H1 (cell line): ENCODE results near the gene DGCR6L. TPM values are rescaled to one million over a fixed set of nuclear protein-coding genes. Genes with fewer than 3 reads are reported as not detected.

Experiments used
- CTCF ChIA-PET: fragments of 300-600 bp; sonication (Branson Sonifier 250); formaldehyde crosslinking; loops from one replicate; lab custom pipeline; 2021; ENCODE audit not compliant: partially characterized antibody; lab: Charles Lee
- POLR2A ChIA-PET: fragments of 300-600 bp; sonication (Branson Sonifier 250); formaldehyde crosslinking; loops from one replicate; lab custom pipeline; 2021; ENCODE audit warnings: inconsistent platforms; ENCODE audit not compliant: partially characterized antibody; lab: Charles Lee
- DNase-seq, 2 experiments: peaks; one replicate each; pipeline versions ENCODE4 v3.0.0 to v3.0.0-alpha.2; 2010 to 2022; ENCODE audit warnings: low spot score in 2 of 2, low read depth in 1 of 2, mixed read lengths in 1 of 2
- FAIRE-seq: peaks from 2 replicates; lab custom pipeline; 2011; peaks lifted over from hg19 to GRCh38; lab: Jason Lieb, UNC
- H2AFZ ChIP-seq: 2 replicates; pipeline ENCODE4 v1.8.1; 2012; ENCODE audit warnings: low read length, inconsistent platforms
- H2AK5ac ChIP-seq: 2 replicates; pipeline ENCODE4 v1.6.1; 2013; ENCODE audit warnings: low read depth, low read length
- H2BK120ac ChIP-seq: replicated peaks from 2 replicates; pipeline ENCODE3; 2013; ENCODE audit warnings: low read depth, low read length, inconsistent platforms
- H2BK12ac ChIP-seq: 2 replicates; pipeline ENCODE4 v1.6.1; 2013; ENCODE audit warnings: low read depth, low read length
- H2BK15ac ChIP-seq: 2 replicates; pipeline ENCODE4 v1.6.1; 2013; ENCODE audit warnings: low read length
- H2BK20ac ChIP-seq: 2 replicates; pipeline ENCODE4 v1.6.1; 2013; ENCODE audit warnings: low read length
- H2BK5ac ChIP-seq: 2 replicates; pipeline ENCODE4 v1.6.1; 2013; ENCODE audit warnings: low read depth, low read length
- H3K14ac ChIP-seq: 2 replicates; pipeline ENCODE4 v1.6.1; 2013; ENCODE audit warnings: inconsistent platforms; ENCODE audit not compliant: insufficient read length
- H3K18ac ChIP-seq: 2 replicates; pipeline ENCODE4 v1.6.1; 2013; ENCODE audit warnings: low read length; ENCODE audit errors: extremely low read depth
- H3K23ac ChIP-seq: 2 replicates; pipeline ENCODE4 v1.6.1; 2013; ENCODE audit warnings: inconsistent platforms; ENCODE audit not compliant: insufficient read length
- H3K23me2 ChIP-seq: 2 replicates; pipeline ENCODE4 v1.6.1; 2013; ENCODE audit warnings: low read depth, low read length
- H3K27ac ChIP-seq: 2 replicates; pipeline ENCODE4 v1.6.1; 2011; ENCODE audit warnings: low read depth, low read length, inconsistent platforms
- H3K27me3 ChIP-seq, 4 experiments: replicated peaks in 1 of 4; 1 replicate in 1 of 4; 2 replicates in 3 of 4; pipeline versions ENCODE4 v1.6.1 to v1.8.1; 2011 to 2013; ENCODE audit warnings: low read length in 3 of 4, mild to moderate bottlenecking in 3 of 4, inconsistent platforms in 2 of 4, mixed read lengths in 2 of 4, moderate library complexity in 1 of 4; ENCODE audit not compliant: control insufficient read depth in 3 of 4, insufficient read depth in 3 of 4; ENCODE audit errors: extremely low read depth in 1 of 4
- H3K36me3 ChIP-seq, 4 experiments: 2 replicates each; pipeline versions ENCODE4 v1.6.1 to v1.8.1; 2011 to 2013; ENCODE audit warnings: mild to moderate bottlenecking in 4 of 4, low read length in 3 of 4, moderate library complexity in 2 of 4, control low read depth in 1 of 4, inconsistent platforms in 1 of 4; ENCODE audit not compliant: insufficient read depth in 4 of 4, control insufficient read depth in 2 of 4
- H3K4ac ChIP-seq: replicated peaks from 2 replicates; pipeline ENCODE3; 2013; ENCODE audit warnings: low read length, low read depth, mixed read lengths, inconsistent platforms; ENCODE audit not compliant: insufficient read length
- H3K4me1 ChIP-seq, 4 experiments: replicated peaks in 1 of 4; 1 replicate in 1 of 4; 2 replicates in 3 of 4; pipeline versions ENCODE4 v1.6.1 to v1.8.1; 2011 to 2013; ENCODE audit warnings: low read length in 3 of 4, inconsistent platforms in 2 of 4, mixed read lengths in 1 of 4; ENCODE audit not compliant: insufficient read depth in 4 of 4, control insufficient read depth in 3 of 4
- H3K4me2 ChIP-seq, 2 experiments: 2 replicates each; pipeline versions ENCODE4 v1.6.1 to v1.8.1; 2011 to 2013; ENCODE audit warnings: low read depth in 2 of 2, low read length in 2 of 2, control low read depth in 1 of 2, inconsistent platforms in 1 of 2, mild to moderate bottlenecking in 1 of 2; ENCODE audit not compliant: insufficient read depth in 1 of 2
- H3K4me3 ChIP-seq, 4 experiments: fragments of 200-600, 300-600 bp in 1 of 4; sonication (generic), shearing (Covaris generic), sonication (Bioruptor Twin) in 1 of 4; 2 replicates each; pipeline versions ENCODE4 v1.5.1 to v1.8.1; 2011 to 2016; ENCODE audit warnings: low read length in 4 of 4, low read depth in 3 of 4, control low read depth in 2 of 4, inconsistent platforms in 2 of 4, mild to moderate bottlenecking in 2 of 4, mixed read lengths in 1 of 4, moderate library complexity in 1 of 4; ENCODE audit not compliant: insufficient read depth in 2 of 4; ENCODE audit errors: extremely low read depth in 1 of 4
- H3K56ac ChIP-seq: replicated peaks from 2 replicates; pipeline ENCODE3; 2013; ENCODE audit warnings: low read depth, mild to moderate bottlenecking, mixed read lengths, low read length, inconsistent platforms; ENCODE audit not compliant: insufficient read length
- H3K79me1 ChIP-seq: 2 replicates; pipeline ENCODE4 v1.6.1; 2013; ENCODE audit warnings: low read depth, low read length, control low read depth
- H3K79me2 ChIP-seq, 2 experiments: 2 replicates each; pipeline versions ENCODE4 v1.6.1 to v1.8.1; 2012 to 2013; ENCODE audit warnings: low read length in 2 of 2, mild to moderate bottlenecking in 2 of 2, inconsistent platforms in 1 of 2; ENCODE audit not compliant: insufficient read depth in 2 of 2, control insufficient read depth in 1 of 2
- H3K9ac ChIP-seq, 4 experiments: replicated peaks in 1 of 4; 1 replicate in 1 of 4; 2 replicates in 3 of 4; pipeline versions ENCODE4 v1.6.1 to v1.8.1; 2011 to 2013; ENCODE audit warnings: low read depth in 3 of 4, low read length in 3 of 4, control low read depth in 2 of 4, mild to moderate bottlenecking in 2 of 4, moderate library complexity in 2 of 4, inconsistent platforms in 1 of 4; ENCODE audit errors: extremely low read depth in 1 of 4
- H3K9me3 ChIP-seq, 2 experiments: 2 replicates each; pipeline versions ENCODE4 v1.6.1 to v1.8.1; 2012 to 2013; ENCODE audit warnings: mild to moderate bottlenecking in 2 of 2, moderate library complexity in 2 of 2, control low read depth in 1 of 2, inconsistent platforms in 1 of 2, low read depth in 1 of 2, low read length in 1 of 2, mixed read lengths in 1 of 2; ENCODE audit not compliant: insufficient read depth in 2 of 2
- H4K20me1 ChIP-seq, 2 experiments: replicated peaks in 1 of 2; 2 replicates each; pipeline versions ENCODE3 to v1.8.1; 2011 to 2013; ENCODE audit warnings: inconsistent platforms in 2 of 2, low read length in 2 of 2, mild to moderate bottlenecking in 1 of 2; ENCODE audit not compliant: insufficient read depth in 2 of 2, control insufficient read depth in 1 of 2
- H4K5ac ChIP-seq: 2 replicates; pipeline ENCODE4 v1.6.1; 2013; ENCODE audit warnings: low read length, low read depth, mixed read lengths, inconsistent platforms; ENCODE audit not compliant: insufficient read length
- H4K8ac ChIP-seq: 2 replicates; pipeline ENCODE4 v1.8.0; 2013; ENCODE audit warnings: mild to moderate bottlenecking, moderate library complexity, low read length, inconsistent platforms; ENCODE audit not compliant: insufficient read depth; ENCODE audit errors: extremely low read depth
- H4K91ac ChIP-seq: replicated peaks from 2 replicates; pipeline ENCODE3; 2013; ENCODE audit warnings: low read length, mixed read lengths, inconsistent platforms; ENCODE audit not compliant: insufficient read length
- CBX5 ChIP-seq: fragments of 300-800, 300-1000 bp; sonication (generic); IDR thresholded peaks from 2 replicates; pipeline ENCODE4 v1.7.1; 2016; ENCODE audit warnings: antibody characterized with exemption, low read length, low read depth
- CEBPB ChIP-seq: IDR thresholded peaks from 2 replicates; pipeline ENCODE4 v1.6.1; 2012; ENCODE audit warnings: low read depth, low read length
- CTBP2 ChIP-seq: IDR thresholded peaks from 2 replicates; pipeline ENCODE4 v1.7.0; 2011; ENCODE audit warnings: borderline replicate concordance, mild to moderate bottlenecking, moderate library complexity, mixed read lengths, low read length; ENCODE audit not compliant: insufficient read depth, insufficient read length
- GABPA ChIP-seq: IDR thresholded peaks from 2 replicates; pipeline ENCODE4 v1.6.1; 2011; ENCODE audit warnings: mild to moderate bottlenecking, low read length, moderate library complexity, borderline replicate concordance; ENCODE audit not compliant: insufficient read depth
- HDAC2 ChIP-seq, 2 experiments: fragments of 300-600 bp in 1 of 2; sonication (generic) in 1 of 2; IDR thresholded peaks; 2 replicates each; pipeline ENCODE4 v1.6.1; 2011 to 2012; ENCODE audit warnings: low read depth in 2 of 2, low read length in 2 of 2, mild to moderate bottlenecking in 2 of 2, moderate library complexity in 2 of 2, borderline replicate concordance in 1 of 2, inconsistent platforms in 1 of 2
- JUND ChIP-seq: IDR thresholded peaks from 2 replicates; pipeline ENCODE4 v1.6.1; 2011; ENCODE audit warnings: mild to moderate bottlenecking, improper control_type of control experiment, low read length
- KDM1A ChIP-seq: fragments of 200-600, 300-600 bp; sonication (generic); IDR thresholded peaks from 2 replicates; pipeline ENCODE4 v1.7.1; 2016; ENCODE audit warnings: mild to moderate bottlenecking, low read length, borderline replicate concordance
- KDM5A ChIP-seq: fragments of 200-600 bp; IDR thresholded peaks from 2 replicates; pipeline ENCODE4 v1.7.1; 2012; ENCODE audit warnings: mild to moderate bottlenecking, low read length, inconsistent platforms, mixed read lengths
- POU5F1 ChIP-seq: IDR thresholded peaks from 2 replicates; pipeline ENCODE4 v1.6.1; 2011; ENCODE audit warnings: low read depth, mild to moderate bottlenecking, low read length, moderate library complexity
- RFX5 ChIP-seq: IDR thresholded peaks from 2 replicates; pipeline ENCODE4 v1.6.1; 2011; ENCODE audit warnings: low read depth, low read length, improper control_type of control experiment, borderline replicate concordance
- SAP30 ChIP-seq: fragments of 300-600 bp; sonication (generic); IDR thresholded peaks from 2 replicates; pipeline ENCODE4 v1.7.1; 2012; ENCODE audit warnings: low read length, moderate library complexity, mild to moderate bottlenecking, inconsistent platforms; ENCODE audit not compliant: insufficient read depth, insufficient replicate concordance
- SP2 ChIP-seq: IDR thresholded peaks from 2 replicates; pipeline ENCODE4 v1.6.1; 2012; ENCODE audit warnings: mild to moderate bottlenecking, low read length, inconsistent platforms
- ZNF274 ChIP-seq: IDR thresholded peaks from 2 replicates; pipeline ENCODE4 v1.7.0; 2012; ENCODE audit warnings: low read length, borderline replicate concordance; ENCODE audit errors: extremely low read depth
- WGBS, 2 experiments: shearing (Covaris generic) in 1 of 2; methylation state at CpG; one replicate each; pipeline versions ENCODE4 v1.1.6 to v1.1.7; 2013 to 2015; ENCODE audit warnings: low lambda C conversion rate in 2 of 2, mixed read lengths in 2 of 2, inconsistent platforms in 1 of 2, low coverage in 1 of 2, missing lambda C conversion rate in 1 of 2; ENCODE audit not compliant: insufficient replicate concordance in 2 of 2, insufficient coverage in 1 of 2, insufficient read length in 1 of 2; ENCODE audit errors: extremely low coverage in 1 of 2, missing lambda C conversion rate in 1 of 2; 5-methylcytosine and 5-hydroxymethylcytosine counted together
- polyA plus RNA-seq, 7 experiments: library from polyadenylated mRNA; depleted of rRNA in 3 of 7; stranded (reverse) in 5 of 7; unstranded in 2 of 7; fragments of >200 nt in 5 of 7; fragments of 200-250 nt in 2 of 7; gene quantifications; 1 replicate in 5 of 7; 2 replicates in 1 of 7; 4 replicates in 1 of 7; pipeline versions ENCODE4 v1.2.1 to v1.2.3, GENCODE V29; 2011 to 2013; ENCODE audit warnings: missing spikeins in 2 of 7, mixed read lengths in 2 of 7
- total RNA-seq: library from RNA; stranded (reverse); fragmentation: NEBNext Ultra II Directional; extraction: Animal tissue kit (Norgen Biotek cat#: 25700); gene quantifications from 2 replicates; pipeline ENCODE4 v1.2.1, GENCODE V29; 2021
- TF ChIP-seq, protein P1 (sequence below): IDR thresholded peaks from 2 replicates; pipeline ENCODE4 v1.6.1; 2012; ENCODE audit warnings: inconsistent platforms

DGCR6L gene
- total and polyA plus RNA-seq, 2 of the 8 experiments (the other 6 are each of a cell fraction or from before 2014, with no cell fraction given), result 43.6 to 72.6 TPM

DNA sequence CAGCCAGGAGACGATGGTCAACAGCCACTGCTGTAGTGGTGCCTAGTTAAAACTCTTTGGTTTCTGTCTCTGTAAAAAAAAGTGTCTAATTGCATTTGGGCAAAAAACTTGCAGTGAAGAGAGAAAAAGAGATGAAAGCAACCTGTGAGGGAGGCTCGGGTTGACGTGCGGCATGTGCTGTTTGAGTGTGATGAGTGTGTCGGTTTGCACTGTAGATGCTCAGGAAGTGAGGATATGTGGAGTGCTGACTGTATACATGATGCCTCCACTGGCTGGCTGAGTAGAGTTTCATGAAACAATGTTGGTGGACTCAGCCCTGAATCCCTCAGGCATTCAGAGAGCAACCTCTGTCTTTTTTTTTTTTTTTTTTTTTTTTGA lies 4.3 kb upstream of the DGCR6L start:
- Histone ChIP-seq H3K36me3 (no peaks in the 10 kb centered on the region), H2BK5ac (no peak overlapping the region), H3K14ac (no peak overlapping the region), H4K8ac (no peak overlapping the region), H3K4ac (no peak overlapping the region), H3K4me2 (no peak overlapping the region), H2AK5ac (0 out of 2 replicates have a peak overlapping the region, but pooled peaks have one; percentile 93), H4K5ac (no peak overlapping the region), H3K23ac (no peak overlapping the region), H3K18ac (no peak overlapping the region), H3K79me1 (no peaks in the 10 kb centered on the region), H4K20me1 (no peaks in the 10 kb centered on the region), H3K56ac (no peak overlapping the region), H3K4me3 (no peak overlapping the region), H3K27me3 (no peaks in the 10 kb centered on the region; a peak in 1 of 7 replicates), H4K91ac (no peak overlapping the region), H3K9ac (peak overlapping the region in 1 of 4 experiments; percentile 14; a peak in 1 of 7 replicates), H3K4me1 (peaks cover 0 to 4% (median 0%) of the 10 kb centered on the region in 4 experiments; a peak in 2 of 7 replicates), H3K79me2 (no peaks in the 10 kb centered on the region), H3K23me2 (peaks cover 6% of the 10 kb centered on the region; the same call in 1 of the 2 replicates), H2BK12ac (no peak overlapping the region), H2BK120ac (no peak overlapping the region), H2BK15ac (no peak overlapping the region), H2AFZ (no peak overlapping the region), H3K9me3 (no peaks in the 10 kb centered on the region), H2BK20ac (no peak overlapping the region), H3K27ac (no peak overlapping the region)
- CTCF ChIA-PET, result no interaction called here
- DNase-seq, result no peak
- no peak for FAIRE-seq
- WGBS, 2 experiments, result 94% methylated on average over 5 of the region's 5 CpGs; no CpG with 5 or more reads in 1 of the 2 experiments
- POLR2A ChIA-PET, result no interaction called here
- TF ChIP-seq ZNF274, result no peak
- TF ChIP-seq GABPA, result no peak
- TF ChIP-seq CTBP2, result no peak
- no peak for TF ChIP-seq SP2
- TF ChIP-seq KDM1A, result no peak
- TF ChIP-seq, protein P1, sequence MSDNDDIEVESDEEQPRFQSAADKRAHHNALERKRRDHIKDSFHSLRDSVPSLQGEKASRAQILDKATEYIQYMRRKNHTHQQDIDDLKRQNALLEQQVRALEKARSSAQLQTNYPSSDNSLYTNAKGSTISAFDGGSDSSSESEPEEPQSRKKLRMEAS, result no peak
- no peak for TF ChIP-seq KDM5A
- TF ChIP-seq POU5F1, result no peak
- TF ChIP-seq CBX5, result no peak
- TF ChIP-seq JUND, result no peak
- TF ChIP-seq HDAC2 (IDR thresholded peaks at IDR 0.05; ENCODE audit: borderline replicate concordance in 1 of 2, low read depth in 2 of 2, low read length in 2 of 2), result no peak
- TF ChIP-seq RFX5, result no peak
- no peak for TF ChIP-seq SAP30
- no peak for TF ChIP-seq CEBPB
